IMR-90 (cell line): ENCODE data around the gene CHRM5.
A peak's percentile ranks its signal among the peaks of the same experiment; 100 is the strongest.

Experiments
- CTCF ChIP-seq: conservative IDR thresholded peaks from 2 replicates; pipeline ENCODE4 v1.5.1; 2012; ENCODE audit warnings: mild to moderate bottlenecking, low read depth, low read length, improper control_type of control experiment
- MAZ ChIP-seq: IDR thresholded peaks from 2 replicates; pipeline ENCODE4 v1.6.1; 2012; ENCODE audit warnings: low read depth, mild to moderate bottlenecking, low read length, improper control_type of control experiment, moderate library complexity, borderline replicate concordance

DNA sequence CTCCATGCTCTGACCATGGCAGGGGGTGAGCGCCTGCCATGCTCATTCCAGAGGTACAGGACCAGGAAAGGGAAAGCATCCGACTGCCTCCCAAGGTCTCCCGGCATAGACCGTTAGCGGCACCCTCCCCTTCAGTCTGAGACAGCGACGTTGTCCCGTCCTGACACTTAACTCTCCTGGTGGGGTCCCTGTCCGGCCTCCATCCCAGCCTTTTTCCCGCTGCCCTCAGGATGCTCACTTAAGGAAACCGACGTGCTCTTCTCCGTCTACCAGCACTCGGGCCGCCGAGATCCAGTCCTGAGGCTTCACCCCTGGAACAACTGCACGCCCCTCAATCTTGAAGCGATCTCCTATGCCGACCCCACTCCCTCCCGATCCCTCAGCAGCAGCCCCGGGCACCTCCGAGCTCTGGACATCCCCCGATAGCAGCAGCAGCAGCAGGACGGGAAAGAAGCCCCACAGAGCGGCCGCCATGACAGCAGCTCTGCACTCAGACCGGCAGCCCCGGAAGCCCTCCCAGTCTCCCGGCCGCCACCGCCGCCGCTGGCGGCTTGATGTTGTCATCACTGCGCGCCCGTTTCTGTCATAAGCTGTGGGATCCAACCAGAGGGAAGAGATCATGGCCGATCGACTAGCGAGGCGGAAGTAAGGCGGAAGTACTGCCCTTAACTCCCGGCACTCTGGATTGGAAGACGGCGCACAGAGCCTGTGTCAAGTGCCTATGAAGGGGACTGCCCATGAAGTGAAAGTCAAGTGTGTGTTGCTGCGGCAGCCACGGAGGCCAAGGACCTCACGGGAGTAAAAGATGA, 133.3 kb downstream of the CHRM5 start, which contains the start of the genes EMC7 and PGBD4:
- TF ChIP-seq CTCF, result no peak
- peak; percentile 32; the same call in 1 of the 2 replicates for TF ChIP-seq MAZ
